Retinal pigment epithelial cell (primary cell): ENCODE measurements around the gene GIMAP8.

Experiments used
- DNase-seq: peaks from one replicate; pipeline ENCODE4 v3.0.0-alpha.2; 2010; ENCODE audit warnings: low read depth
- H3K4me3 ChIP-seq: 2 replicates; pipeline ENCODE4 v1.5.1; 2011; ENCODE audit warnings: mild to moderate bottlenecking, low read length, control low read depth, moderate library complexity
- CTCF ChIP-seq: conservative IDR thresholded peaks from 2 replicates; pipeline ENCODE4 v1.5.1; 2011; ENCODE audit warnings: low read depth, low read length, control low read depth, inconsistent platforms

Gene GIMAP8

GRCh38 chr7:150412518-150413488 lies 37.6 kb upstream of the GIMAP8 start:
- TF ChIP-seq CTCF, result no peak
- DNase-seq, result no peak
- no peak overlapping the region for H3K4me3 ChIP-seq

- no peak for TF ChIP-seq CTCF
- H3K4me3 ChIP-seq, result no peak overlapping the region
- DNase-seq, result no peak
These were observed 36.8 kb upstream of the GIMAP8 start for GRCh38 chr7:150413640-150414081.

- no peak for TF ChIP-seq CTCF
- no peak overlapping the region for H3K4me3 ChIP-seq
- no peak for DNase-seq
These were observed 35.0 kb upstream of the GIMAP8 start for GRCh38 chr7:150415161-150416153.

GRCh38 chr7:150417239-150417638 lies 33.2 kb upstream of the GIMAP8 start:
- DNase-seq, result no peak
- no peak overlapping the region for H3K4me3 ChIP-seq
- TF ChIP-seq CTCF, result no peak

- TF ChIP-seq CTCF, result no peak
- DNase-seq, result no peak
- no peak overlapping the region for H3K4me3 ChIP-seq
These were observed 32.6 kb upstream of the GIMAP8 start for GRCh38 chr7:150417863-150418262.

- H3K4me3 ChIP-seq, result no peak overlapping the region
- TF ChIP-seq CTCF, result no peak
- DNase-seq, result no peak
These were observed 30.2 kb upstream of the GIMAP8 start for GRCh38 chr7:150420242-150420641.
